GM10248 (cell line): ENCODE results near the gene UTP14C.
"Not testable (repeated sequence)": the region's sequence is repeated elsewhere in the genome, so short reads cannot be mapped to it uniquely, and the experiment has no call there.

Experiments
- CTCF ChIA-PET: fragments of 300-600 bp; sonication (Branson Sonifier 250); formaldehyde crosslinking; extraction: SDS; loops from one replicate; lab custom pipeline; 2021; ENCODE audit warnings: antibody characterized with exemption; lab: Yijun Ruan, JAX
- POLR2A ChIA-PET: fragments of 350-650 bp; sonication (Branson Sonifier 250); formaldehyde crosslinking; extraction: SDS; loops from one replicate; lab custom pipeline; 2020; ENCODE audit warnings: antibody characterized with exemption; lab: Yijun Ruan, JAX
- DNase-seq: peaks from one replicate; pipeline ENCODE4 v3.0.0; 2012; ENCODE audit errors: extremely low spot score
- CTCF ChIP-seq: IDR thresholded peaks from 2 replicates; pipeline ENCODE4 v1.5.1; 2012; ENCODE audit warnings: mild to moderate bottlenecking, low read depth; ENCODE audit errors: extremely low read depth, missing control alignments, control extremely low read depth

The UTP14C gene

GRCh38 chr13:51980908-51981307, 43.6 kb upstream of the UTP14C start:
- ChIA-PET POLR2A (no interaction called here), CTCF (interaction anchor here (0.7 kb wide), 1 partner anchor 11 kb away, joined by 4 read pairs; no protein-coding TSS in a partner anchor)
- DNase-seq, result no peak

GRCh38 chr13:51981355-51981754, 43.1 kb upstream of the UTP14C start:
- no peak for TF ChIP-seq CTCF
- POLR2A ChIA-PET, result no interaction called here
- CTCF ChIA-PET, result interaction anchor here (0.7 kb wide), 2 partner anchors 11 to 20 kb away, joined by 3 to 4 read pairs; no protein-coding TSS in a partner anchor
- no peak for DNase-seq

More at GRCh38 chr13:51980908-51981307, 43.6 kb upstream of the UTP14C start:
- no peak for TF ChIP-seq CTCF

GRCh38 chr13:51983292-51983691, 41.2 kb upstream of the UTP14C start:
- DNase-seq, CTCF ChIA-PET, POLR2A ChIA-PET: not testable (repeated sequence)

- CTCF ChIA-PET, result interaction anchor here (1.2 to 1.3 kb wide), 2 partner anchors 9 to 142 kb away, joined by 3 to 4 read pairs; no protein-coding TSS in a partner anchor
- POLR2A ChIA-PET, result not testable (repeated sequence)
Observed at GRCh38 chr13:51984904-51985303, 39.6 kb upstream of the UTP14C start.

GRCh38 chr13:51988988-51989618, 35.4 kb upstream of the UTP14C start:
- no peak for TF ChIP-seq CTCF
- DNase-seq, result no peak
- ChIA-PET POLR2A (no interaction called here), CTCF (no interaction called here)

More at GRCh38 chr13:51984904-51985303, 39.6 kb upstream of the UTP14C start:
- not testable (repeated sequence) for DNase-seq

GRCh38 chr13:51993713-51994112, 30.8 kb upstream of the UTP14C start:
- no peak for TF ChIP-seq CTCF
- ChIA-PET CTCF (interaction anchor here (1.7 to 2.9 kb wide), 2 partner anchors 8 to 9 kb away, joined by 4 to 12 read pairs; no protein-coding TSS in a partner anchor), POLR2A (no interaction called here)
- DNase-seq, result no peak

- POLR2A ChIA-PET, result no interaction called here
Observed at GRCh38 chr13:51995677-51996551, 28.6 kb upstream of the UTP14C start.

More at GRCh38 chr13:51995677-51996551, 28.6 kb upstream of the UTP14C start:
- no peak for DNase-seq
- CTCF ChIA-PET, result no interaction called here
- no peak for TF ChIP-seq CTCF
